Adipocyte (in vitro differentiated cells): ENCODE data around the gene CACNG4.

Source experiments
- DNase-seq: peaks from one replicate; pipeline ENCODE4 v3.0.0-alpha.2; 2015; ENCODE audit warnings: low read depth
- H3K27me3 ChIP-seq: replicated peaks from 2 replicates; pipeline ENCODE4 v1.7.0; 2013; ENCODE audit warnings: mild to moderate bottlenecking, low read length, moderate library complexity; ENCODE audit not compliant: control insufficient read depth, insufficient read depth
- H3K36me3 ChIP-seq: 2 replicates; pipeline ENCODE4 v1.7.0; 2013; ENCODE audit warnings: low read length, mild to moderate bottlenecking, moderate library complexity; ENCODE audit not compliant: control insufficient read depth, insufficient read depth, severe bottlenecking
- H3K4me1 ChIP-seq: 2 replicates; pipeline ENCODE4 v1.7.0; 2013; ENCODE audit warnings: mild to moderate bottlenecking, low read length, moderate library complexity; ENCODE audit not compliant: control insufficient read depth, insufficient read depth
- H3K4me3 ChIP-seq: 2 replicates; pipeline ENCODE4 v1.7.0; 2013; ENCODE audit warnings: mild to moderate bottlenecking, low read length, moderate library complexity
- H3K9ac ChIP-seq: 2 replicates; pipeline ENCODE4 v1.7.0; 2013; ENCODE audit warnings: mild to moderate bottlenecking, low read length, moderate library complexity
- H3K9me3 ChIP-seq: 2 replicates; pipeline ENCODE4 v1.7.0; 2013; ENCODE audit warnings: mild to moderate bottlenecking, low read length, moderate library complexity; ENCODE audit not compliant: control insufficient read depth

The CACNG4 gene

GRCh38 chr17:67049025-67049739 lies 84.7 kb downstream of the CACNG4 start:
- Histone ChIP-seq H3K9ac (no peak overlapping the region), H3K36me3 (no peaks in the 10 kb centered on the region), H3K27me3 (peaks cover 22% of the 10 kb centered on the region), H3K4me1 (peaks cover 3% of the 10 kb centered on the region), H3K9me3 (peaks cover 34% of the 10 kb centered on the region), H3K4me3 (no peak overlapping the region)
- no peak for DNase-seq

GRCh38 chr17:67050066-67050465 lies 85.6 kb downstream of the CACNG4 start:
- Histone ChIP-seq H3K9me3 (peaks cover 34% of the 10 kb centered on the region), H3K36me3 (no peaks in the 10 kb centered on the region), H3K9ac (no peak overlapping the region), H3K4me1 (peaks cover 3% of the 10 kb centered on the region), H3K27me3 (peaks cover 17% of the 10 kb centered on the region), H3K4me3 (no peak overlapping the region)
- no peak for DNase-seq

DNA sequence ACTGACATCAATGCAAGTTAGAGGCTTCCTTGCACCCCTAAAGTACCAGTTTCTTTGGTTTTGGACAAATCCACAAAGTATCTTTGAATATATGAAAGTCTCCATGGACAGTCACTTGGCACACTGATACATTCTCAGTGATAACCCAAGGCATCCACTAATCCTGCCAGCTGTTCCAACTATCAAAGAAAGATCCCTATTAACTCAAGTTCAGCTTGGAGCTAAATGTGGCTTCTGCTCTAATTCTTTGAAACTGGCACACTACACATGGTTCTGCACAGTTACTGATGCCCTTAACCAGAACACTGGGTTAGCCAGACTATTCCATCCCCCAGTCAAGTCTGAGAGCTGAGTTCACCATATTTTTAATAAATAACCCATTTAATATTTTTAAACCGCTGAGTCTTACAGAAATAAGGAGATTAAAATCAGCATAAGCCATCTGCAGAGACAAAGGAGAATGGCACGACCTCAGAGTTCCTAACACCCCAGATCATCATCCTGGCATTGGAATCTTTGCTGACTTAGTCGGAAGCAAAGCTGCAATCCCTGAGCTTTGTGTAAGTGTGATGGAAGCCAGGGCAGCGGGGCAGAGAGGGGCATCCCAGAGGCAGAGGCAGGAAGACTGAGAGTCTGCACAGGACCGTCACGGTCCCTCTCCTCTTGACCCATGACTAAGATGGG lies 86.1 kb downstream of the CACNG4 start:
- peaks cover 3% of the 10 kb centered on the region for H3K4me1 ChIP-seq

GRCh38 chr17:67051155-67051538 lies 86.6 kb downstream of the CACNG4 start:
- Histone ChIP-seq H3K36me3 (no peaks in the 10 kb centered on the region), H3K4me3 (no peak overlapping the region), H3K9ac (no peak overlapping the region), H3K27me3 (peaks cover 12% of the 10 kb centered on the region), H3K9me3 (peaks cover 34% of the 10 kb centered on the region), H3K4me1 (peaks cover 3% of the 10 kb centered on the region)
- no peak for DNase-seq

More for the DNA sequence above, 86.1 kb downstream of the CACNG4 start:
- no peaks in the 10 kb centered on the region for H3K36me3 ChIP-seq
- H3K9me3 ChIP-seq: peaks cover 34% of the 10 kb centered on the region
- no peak overlapping the region for H3K4me3 ChIP-seq
- no peak overlapping the region for H3K9ac ChIP-seq
- DNase-seq: peak; percentile 3
- H3K27me3 ChIP-seq: peaks cover 16% of the 10 kb centered on the region

- Histone ChIP-seq H3K36me3 (no peaks in the 10 kb centered on the region), H3K9ac (no peak overlapping the region), H3K9me3 (peaks cover 33% of the 10 kb centered on the region)
Observed at GRCh38 chr17:67051837-67052236, 87.3 kb downstream of the CACNG4 start.

GRCh38 chr17:67052720-67053437 lies 88.4 kb downstream of the CACNG4 start:
- H3K27me3 ChIP-seq: peaks cover 5% of the 10 kb centered on the region
- H3K4me1 ChIP-seq: no peaks in the 10 kb centered on the region
- H3K9me3 ChIP-seq: peaks cover 23% of the 10 kb centered on the region
- H3K4me3 ChIP-seq: no peak overlapping the region
- no peak for DNase-seq
- no peak overlapping the region for H3K9ac ChIP-seq
- no peaks in the 10 kb centered on the region for H3K36me3 ChIP-seq

More at GRCh38 chr17:67051837-67052236, 87.3 kb downstream of the CACNG4 start:
- peaks cover 6% of the 10 kb centered on the region for H3K27me3 ChIP-seq
- no peak for DNase-seq
- H3K4me1 ChIP-seq: peaks cover under 1% of the 10 kb centered on the region
- no peak overlapping the region for H3K4me3 ChIP-seq

- H3K4me1 ChIP-seq: no peaks in the 10 kb centered on the region
- peaks cover 5% of the 10 kb centered on the region for H3K27me3 ChIP-seq
- no peak overlapping the region for H3K9ac ChIP-seq
- no peak overlapping the region for H3K4me3 ChIP-seq
- no peaks in the 10 kb centered on the region for H3K36me3 ChIP-seq
- peaks cover 18% of the 10 kb centered on the region for H3K9me3 ChIP-seq
- no peak for DNase-seq
Observed at GRCh38 chr17:67053438-67054000, 89.0 kb downstream of the CACNG4 start.

GRCh38 chr17:67054011-67054591 lies 89.6 kb downstream of the CACNG4 start:
- Histone ChIP-seq H3K4me1 (no peaks in the 10 kb centered on the region), H3K36me3 (no peaks in the 10 kb centered on the region), H3K4me3 (no peak overlapping the region), H3K9me3 (peaks cover 12% of the 10 kb centered on the region), H3K27me3 (peaks cover 5% of the 10 kb centered on the region), H3K9ac (no peak overlapping the region)
- DNase-seq: no peak

- Histone ChIP-seq H3K4me3 (no peak overlapping the region), H3K9ac (no peak overlapping the region), H3K9me3 (peaks cover 7% of the 10 kb centered on the region), H3K4me1 (no peaks in the 10 kb centered on the region), H3K36me3 (no peaks in the 10 kb centered on the region), H3K27me3 (peaks cover 5% of the 10 kb centered on the region)
- DNase-seq: no peak
Observed at GRCh38 chr17:67054608-67055007, 90.1 kb downstream of the CACNG4 start.

GRCh38 chr17:67055041-67055443 lies 90.5 kb downstream of the CACNG4 start:
- Histone ChIP-seq H3K27me3 (peaks cover 5% of the 10 kb centered on the region), H3K4me1 (no peaks in the 10 kb centered on the region), H3K9ac (no peak overlapping the region), H3K36me3 (no peaks in the 10 kb centered on the region), H3K9me3 (peaks cover 2% of the 10 kb centered on the region), H3K4me3 (no peak overlapping the region)
- DNase-seq: no peak
